ENCODE data around the gene ST3GAL5.

ST3GAL5 gene

GRCh38 chr2:85868822-85869221 is 20.0 kb downstream of the ST3GAL5 start:
- peaks cover 20% of the 10 kb centered on the region for H3K36me3 Mint-ChIP-seq (ENCODE audit: low read depth)
- H3K4me3 Mint-ChIP-seq = no peak overlapping the region
- no peaks in the 10 kb centered on the region for H3K9me3 Mint-ChIP-seq
- no peaks in the 10 kb centered on the region for H3K27me3 Mint-ChIP-seq
- H3K4me1 Mint-ChIP-seq (ENCODE audit: low read depth) = peaks cover 43% of the 10 kb centered on the region
- no peak overlapping the region for H3K27ac Mint-ChIP-seq

- H3K27ac Mint-ChIP-seq = no peak overlapping the region
- no peaks in the 10 kb centered on the region for H3K27me3 Mint-ChIP-seq
- no peaks in the 10 kb centered on the region for H3K9me3 Mint-ChIP-seq
Measured at GRCh38 chr2:85867556-85868292, 21.1 kb downstream of the ST3GAL5 start.

GRCh38 chr2:85867121-85867520 is 21.7 kb downstream of the ST3GAL5 start:
- Mint-ChIP-seq H3K27ac (no peak overlapping the region), H3K36me3 (ENCODE audit: low read depth) (peaks cover 17% of the 10 kb centered on the region), H3K4me1 (ENCODE audit: low read depth) (peaks cover 49% of the 10 kb centered on the region)

More at GRCh38 chr2:85867556-85868292, 21.1 kb downstream of the ST3GAL5 start:
- Mint-ChIP-seq H3K4me1 (ENCODE audit: low read depth) (peaks cover 43% of the 10 kb centered on the region), H3K4me3 (no peak overlapping the region), H3K36me3 (ENCODE audit: low read depth) (peaks cover 17% of the 10 kb centered on the region)

GRCh38 chr2:85866165-85866659 is 22.6 kb downstream of the ST3GAL5 start:
- H3K27ac Mint-ChIP-seq = no peak overlapping the region
- peaks cover 58% of the 10 kb centered on the region for H3K4me1 Mint-ChIP-seq (ENCODE audit: low read depth)
- no peaks in the 10 kb centered on the region for H3K27me3 Mint-ChIP-seq
- no peaks in the 10 kb centered on the region for H3K9me3 Mint-ChIP-seq
- H3K36me3 Mint-ChIP-seq (ENCODE audit: low read depth) = peaks cover 26% of the 10 kb centered on the region
- no peak overlapping the region for H3K4me3 Mint-ChIP-seq

More at GRCh38 chr2:85867121-85867520, 21.7 kb downstream of the ST3GAL5 start:
- Mint-ChIP-seq H3K9me3 (no peaks in the 10 kb centered on the region), H3K27me3 (no peaks in the 10 kb centered on the region), H3K4me3 (no peak overlapping the region)

- H3K27ac Mint-ChIP-seq = peak overlapping the region; percentile 29
- peaks cover 30% of the 10 kb centered on the region for H3K36me3 Mint-ChIP-seq (ENCODE audit: low read depth)
- no peaks in the 10 kb centered on the region for H3K27me3 Mint-ChIP-seq
- H3K4me1 Mint-ChIP-seq (ENCODE audit: low read depth) = peaks cover 64% of the 10 kb centered on the region
- no peak overlapping the region for H3K4me3 Mint-ChIP-seq
- no peaks in the 10 kb centered on the region for H3K9me3 Mint-ChIP-seq
Measured at GRCh38 chr2:85865539-85866164, 23.1 kb downstream of the ST3GAL5 start.

GRCh38 chr2:85864654-85865053 is 24.1 kb downstream of the ST3GAL5 start:
- H3K4me3 Mint-ChIP-seq = no peak overlapping the region
- H3K27ac Mint-ChIP-seq = no peak overlapping the region
- no peaks in the 10 kb centered on the region for H3K9me3 Mint-ChIP-seq
- peaks cover 65% of the 10 kb centered on the region for H3K4me1 Mint-ChIP-seq (ENCODE audit: low read depth)
- H3K27me3 Mint-ChIP-seq = no peaks in the 10 kb centered on the region
- H3K36me3 Mint-ChIP-seq (ENCODE audit: low read depth) = peaks cover 36% of the 10 kb centered on the region

GRCh38 chr2:85862426-85862825 is 26.4 kb downstream of the ST3GAL5 start:
- Mint-ChIP-seq H3K4me3 (no peak overlapping the region), H3K9me3 (no peaks in the 10 kb centered on the region), H3K4me1 (ENCODE audit: low read depth) (peaks cover 58% of the 10 kb centered on the region), H3K36me3 (ENCODE audit: low read depth) (peaks cover 29% of the 10 kb centered on the region), H3K27ac (peak overlapping the region; percentile 6), H3K27me3 (no peaks in the 10 kb centered on the region)

- Mint-ChIP-seq H3K27ac (peak overlapping the region; percentile 32), H3K36me3 (ENCODE audit: low read depth) (peaks cover 27% of the 10 kb centered on the region), H3K9me3 (no peaks in the 10 kb centered on the region), H3K27me3 (no peaks in the 10 kb centered on the region), H3K4me1 (ENCODE audit: low read depth) (peaks cover 51% of the 10 kb centered on the region), H3K4me3 (peak overlapping the region; percentile 36)
Measured at GRCh38 chr2:85861650-85862049, 27.1 kb downstream of the ST3GAL5 start.

- Mint-ChIP-seq H3K4me1 (ENCODE audit: low read depth) (peaks cover 46% of the 10 kb centered on the region), H3K4me3 (peak overlapping the region; percentile 36), H3K27me3 (no peaks in the 10 kb centered on the region), H3K36me3 (ENCODE audit: low read depth) (peaks cover 30% of the 10 kb centered on the region), H3K27ac (peak overlapping the region; percentile 32), H3K9me3 (no peaks in the 10 kb centered on the region)
Measured at GRCh38 chr2:85861180-85861579, 27.6 kb downstream of the ST3GAL5 start.

- Mint-ChIP-seq H3K9me3 (peaks cover 12% of the 10 kb centered on the region), H3K4me1 (ENCODE audit: low read depth) (peaks cover 52% of the 10 kb centered on the region), H3K36me3 (ENCODE audit: low read depth) (peaks cover 48% of the 10 kb centered on the region), H3K4me3 (no peak overlapping the region), H3K27me3 (no peaks in the 10 kb centered on the region), H3K27ac (no peak overlapping the region)
Measured at GRCh38 chr2:85858841-85859240, 29.9 kb downstream of the ST3GAL5 start.

GRCh38 chr2:85854897-85855296 is 33.9 kb downstream of the ST3GAL5 start:
- no peak overlapping the region for H3K4me3 Mint-ChIP-seq
- H3K4me1 Mint-ChIP-seq (ENCODE audit: low read depth) = peaks cover 59% of the 10 kb centered on the region

GRCh38 chr2:85854166-85854509 is 34.7 kb downstream of the ST3GAL5 start:
- H3K4me1 Mint-ChIP-seq (ENCODE audit: low read depth) = peaks cover 63% of the 10 kb centered on the region
- H3K4me3 Mint-ChIP-seq = peak overlapping the region; percentile 82
- H3K9me3 Mint-ChIP-seq = peaks cover 12% of the 10 kb centered on the region
- H3K36me3 Mint-ChIP-seq (ENCODE audit: low read depth) = peaks cover 28% of the 10 kb centered on the region
- no peaks in the 10 kb centered on the region for H3K27me3 Mint-ChIP-seq
- H3K27ac Mint-ChIP-seq = peak overlapping the region; percentile 99

More at GRCh38 chr2:85854897-85855296, 33.9 kb downstream of the ST3GAL5 start:
- Mint-ChIP-seq H3K9me3 (peaks cover 12% of the 10 kb centered on the region), H3K36me3 (ENCODE audit: low read depth) (peaks cover 29% of the 10 kb centered on the region), H3K27ac (peak overlapping the region; percentile 99), H3K27me3 (no peaks in the 10 kb centered on the region)

- Mint-ChIP-seq H3K27ac (peak overlapping the region; percentile 99), H3K4me1 (ENCODE audit: low read depth) (peaks cover 63% of the 10 kb centered on the region), H3K9me3 (peaks cover 12% of the 10 kb centered on the region), H3K4me3 (peak overlapping the region; percentile 82), H3K36me3 (ENCODE audit: low read depth) (peaks cover 28% of the 10 kb centered on the region), H3K27me3 (no peaks in the 10 kb centered on the region)
Measured at GRCh38 chr2:85853499-85854165, 35.2 kb downstream of the ST3GAL5 start.

- Mint-ChIP-seq H3K9me3 (peaks cover 12% of the 10 kb centered on the region), H3K4me3 (peak overlapping the region; percentile 82), H3K27ac (peak overlapping the region; percentile 99), H3K4me1 (ENCODE audit: low read depth) (peaks cover 67% of the 10 kb centered on the region), H3K36me3 (ENCODE audit: low read depth) (peaks cover 28% of the 10 kb centered on the region), H3K27me3 (no peaks in the 10 kb centered on the region)
Measured at GRCh38 chr2:85852937-85853498, 35.8 kb downstream of the ST3GAL5 start.
